MCF 10A (cell line): Measurements from ENCODE around the gene SRP9. TPM values are rescaled to one million over a fixed set of nuclear protein-coding genes. Genes with fewer than 3 reads are reported as not detected.
A peak's percentile ranks its signal among the peaks of the same experiment; 100 is the strongest.
"Not testable (repeated sequence)": the region's sequence is repeated elsewhere in the genome, so short reads cannot be mapped to it uniquely, and the experiment has no call there.

Experiments used
- BruUV-seq: library from RNA; stranded (reverse); fragments of 400-500 nt; replicated peaks from 2 replicates; lab custom pipeline; 2021; lab: Mats Ljungman, UMichigan
- CTCF ChIA-PET: fragments of 300-600 bp; sonication (Branson Sonifier 250); formaldehyde crosslinking; extraction: SDS; loops from one replicate; lab custom pipeline; 2021; ENCODE audit warnings: antibody characterized with exemption, inconsistent platforms; lab: Yijun Ruan, JAX
- POLR2A ChIA-PET: fragments of 300-600, 350-650 bp; sonication (Branson Sonifier 250); formaldehyde crosslinking; extraction: SDS; loops from one replicate; lab custom pipeline; 2020; ENCODE audit warnings: antibody characterized with exemption, inconsistent platforms; lab: Yijun Ruan, JAX
- DNase-seq: peaks from one replicate; pipeline ENCODE4 v3.0.0-alpha.2; 2018; ENCODE audit not compliant: unreplicated experiment
- H3K27ac Mint-ChIP-seq: one replicate; pipeline ENCODE4 v1.8.0; 2022; ENCODE audit warnings: mild to moderate bottlenecking, low read depth, mixed read lengths; ENCODE audit not compliant: unreplicated experiment
- H3K27me3 Mint-ChIP-seq: one replicate; pipeline ENCODE4 v1.8.0; 2022; ENCODE audit warnings: mixed read lengths; ENCODE audit not compliant: insufficient read depth, unreplicated experiment
- H3K36me3 Mint-ChIP-seq: one replicate; pipeline ENCODE4 v1.8.0; 2022; ENCODE audit warnings: mild to moderate bottlenecking, moderate library complexity, mixed read lengths; ENCODE audit not compliant: insufficient read depth, unreplicated experiment
- H3K4me1 Mint-ChIP-seq: one replicate; pipeline ENCODE4 v1.8.0; 2022; ENCODE audit warnings: mixed read lengths; ENCODE audit not compliant: insufficient read depth, unreplicated experiment
- H3K4me3 Mint-ChIP-seq: one replicate; pipeline ENCODE4 v1.8.0; 2022; ENCODE audit warnings: mild to moderate bottlenecking, moderate library complexity, mixed read lengths; ENCODE audit not compliant: unreplicated experiment
- H3K9me3 Mint-ChIP-seq: one replicate; pipeline ENCODE4 v1.8.0; 2022; ENCODE audit warnings: mixed read lengths; ENCODE audit not compliant: unreplicated experiment
- CTCF ChIP-seq: fragments of 200-600 bp; IDR thresholded peaks from one replicate; pipeline ENCODE4 v1.8.0; 2022; ENCODE audit warnings: antibody characterized with exemption, mild to moderate bottlenecking; ENCODE audit not compliant: unreplicated experiment
- intact Hi-C: fragments of 100-400 bp; cut with micrococcal nuclease; formaldehyde crosslinking; loops from 2 replicates; pipeline ENCODE4 v1.14.1; 2022
- total RNA-seq: library from RNA; stranded (reverse); gene quantifications from 2 replicates; pipeline ENCODE4 v1.2.3, GENCODE V29; 2022

The SRP9 gene
- total RNA-seq, 1 experiment from 2014 or later, result 417 TPM

GRCh38 chr1:225760531-225760930 lies 17.1 kb upstream of the SRP9 start:
- Mint-ChIP-seq H3K9me3 (no peaks in the 10 kb centered on the region), H3K27ac (no peak overlapping the region), H3K4me3 (no peak overlapping the region), H3K36me3 (no peaks in the 10 kb centered on the region), H3K4me1 (peaks cover 16% of the 10 kb centered on the region), H3K27me3 (no peaks in the 10 kb centered on the region)
- POLR2A ChIA-PET, result interaction anchor here (0.6 to 2.8 kb wide), 6 partner anchors 9 to 105 kb away, joined by 3 to 13 read pairs (median 3); no protein-coding TSS in a partner anchor
- no peak for TF ChIP-seq CTCF
- DNase-seq, result no peak
- intact Hi-C loops, result no loop called here
- no TSS peak for BruUV-seq
- CTCF ChIA-PET, result interaction anchor here (0.8 to 1.9 kb wide), 8 partner anchors 9 to 286 kb away, joined by 3 to 9 read pairs (median 3); partner anchors contain the start of gene SRP9

- H3K9me3 Mint-ChIP-seq, H3K36me3 Mint-ChIP-seq, H3K27me3 Mint-ChIP-seq, intact Hi-C loops, H3K4me3 Mint-ChIP-seq, H3K27ac Mint-ChIP-seq, DNase-seq, BruUV-seq: not testable (repeated sequence)
- peaks cover 14% of the 10 kb centered on the region for H3K4me1 Mint-ChIP-seq
- ChIA-PET POLR2A (interaction anchor here (1.1 to 2.7 kb wide), 2 partner anchors 9 to 10 kb away, joined by 6 to 10 read pairs; no protein-coding TSS in a partner anchor), CTCF (interaction anchor here (1.9 to 19.3 kb wide), 3 partner anchors 8 to 281 kb away, joined by 7 to 712 read pairs (median 9); no protein-coding TSS in a partner anchor)
Observed at GRCh38 chr1:225761395-225761794, 16.2 kb upstream of the SRP9 start.

- intact Hi-C loops, result no loop called here
- ChIA-PET CTCF (interaction anchor here (0.6 to 19.3 kb wide), 7 partner anchors 11 to 281 kb away, joined by 3 to 712 read pairs (median 15); no protein-coding TSS in a partner anchor), POLR2A (interaction anchor here (1.2 to 14.5 kb wide), 5 partner anchors 10 to 112 kb away, joined by 4 to 230 read pairs (median 82); partner anchors contain the start of genes ENAH and SRP9)
- Mint-ChIP-seq H3K36me3 (no peaks in the 10 kb centered on the region), H3K4me3 (no peak overlapping the region), H3K4me1 (peaks cover 21% of the 10 kb centered on the region), H3K27ac (peak overlapping the region; percentile 44), H3K27me3 (no peaks in the 10 kb centered on the region), H3K9me3 (no peaks in the 10 kb centered on the region)
- no TSS peak for BruUV-seq
- DNase-seq, result no peak
- TF ChIP-seq CTCF, result no peak
Observed at GRCh38 chr1:225762002-225762441, 15.6 kb upstream of the SRP9 start.

- DNase-seq, result no peak
- Mint-ChIP-seq H3K27ac (peak overlapping the region; percentile 44), H3K4me3 (no peak overlapping the region), H3K27me3 (no peaks in the 10 kb centered on the region), H3K4me1 (peaks cover 25% of the 10 kb centered on the region), H3K36me3 (no peaks in the 10 kb centered on the region), H3K9me3 (no peaks in the 10 kb centered on the region)
- TF ChIP-seq CTCF, result no peak
- POLR2A ChIA-PET, result interaction anchor here (1.2 to 14.5 kb wide), 5 partner anchors 10 to 112 kb away, joined by 4 to 230 read pairs (median 82); partner anchors contain the start of genes ENAH and SRP9
- no TSS peak for BruUV-seq
- intact Hi-C loops, result no loop called here
- CTCF ChIA-PET, result interaction anchor here (0.6 to 19.3 kb wide), 8 partner anchors 10 to 282 kb away, joined by 3 to 712 read pairs (median 11); no protein-coding TSS in a partner anchor
Observed at GRCh38 chr1:225762444-225762843, 15.2 kb upstream of the SRP9 start.
